ENCODE data around the gene ACLY.
A peak's percentile ranks its signal among the peaks of the same experiment; 100 is the strongest.

ACLY gene

GRCh38 chr17:41918314-41919164, at the start of gene ACLY:
ACLY (minus strand) TSS chr17:41918951; CDS start chr17:41913873, 5,078 bp downstream.
- H3K27me3 Mint-ChIP-seq (ENCODE audit: low read depth), result peaks cover 5% of the 10 kb centered on the region
- H3K9me3 Mint-ChIP-seq, result no peaks in the 10 kb centered on the region
- H3K4me1 Mint-ChIP-seq, result peaks cover 48% of the 10 kb centered on the region
- peaks cover 4% of the 10 kb centered on the region for H3K36me3 Mint-ChIP-seq (ENCODE audit: low read depth)
- H3K4me3 Mint-ChIP-seq, result peak within 1 kb of the TSS; percentile 92 to 96 (median 95)
- TF ChIP-seq CTCF (IDR thresholded peaks at IDR 0.05; ENCODE audit: unreplicated experiment in 3 of 3), result no peak
- peak within 1 kb of the TSS; percentile 86 to 92 (median 88) for H3K27ac Mint-ChIP-seq

DNA sequence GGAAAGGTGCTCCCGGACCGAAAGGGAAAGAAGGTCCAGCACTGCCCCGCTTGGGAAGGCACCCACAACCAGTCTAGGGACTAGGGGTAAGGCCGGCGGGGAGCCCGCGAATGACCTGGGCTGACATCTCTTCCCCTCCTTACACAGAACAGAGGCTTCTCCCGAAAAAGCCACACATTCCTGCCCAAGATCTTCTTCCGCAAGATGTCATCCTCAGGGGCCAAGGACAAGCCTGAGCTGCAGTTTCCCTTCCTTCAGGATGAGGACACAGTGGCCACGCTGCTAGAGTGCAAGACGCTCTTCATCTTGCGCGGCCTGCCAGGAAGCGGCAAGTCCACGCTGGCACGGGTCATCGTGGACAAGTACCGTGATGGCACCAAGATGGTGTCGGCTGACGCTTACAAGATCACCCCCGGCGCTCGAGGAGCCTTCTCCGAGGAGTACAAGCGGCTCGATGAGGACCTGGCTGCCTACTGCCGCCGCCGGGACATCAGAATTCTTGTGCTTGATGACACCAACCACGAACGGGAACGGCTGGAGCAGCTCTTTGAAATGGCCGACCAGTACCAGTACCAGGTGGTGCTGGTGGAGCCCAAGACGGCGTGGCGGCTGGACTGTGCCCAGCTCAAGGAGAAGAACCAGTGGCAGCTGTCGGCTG, 49.3 kb upstream of the ACLY start:
- no peaks in the 10 kb centered on the region for H3K27me3 Mint-ChIP-seq (ENCODE audit: low read depth)
- peak overlapping the region; percentile 18 to 59 (median 54) for H3K27ac Mint-ChIP-seq
- H3K9me3 Mint-ChIP-seq, result no peaks in the 10 kb centered on the region
- peaks cover 36% of the 10 kb centered on the region for H3K36me3 Mint-ChIP-seq (ENCODE audit: low read depth)
- peak overlapping the region; percentile 84 to 88 (median 87) for H3K4me3 Mint-ChIP-seq
- H3K4me1 Mint-ChIP-seq, result peaks cover 42% of the 10 kb centered on the region
- no peak for TF ChIP-seq CTCF (IDR thresholded peaks at IDR 0.05; ENCODE audit: unreplicated experiment in 3 of 3)

DNA sequence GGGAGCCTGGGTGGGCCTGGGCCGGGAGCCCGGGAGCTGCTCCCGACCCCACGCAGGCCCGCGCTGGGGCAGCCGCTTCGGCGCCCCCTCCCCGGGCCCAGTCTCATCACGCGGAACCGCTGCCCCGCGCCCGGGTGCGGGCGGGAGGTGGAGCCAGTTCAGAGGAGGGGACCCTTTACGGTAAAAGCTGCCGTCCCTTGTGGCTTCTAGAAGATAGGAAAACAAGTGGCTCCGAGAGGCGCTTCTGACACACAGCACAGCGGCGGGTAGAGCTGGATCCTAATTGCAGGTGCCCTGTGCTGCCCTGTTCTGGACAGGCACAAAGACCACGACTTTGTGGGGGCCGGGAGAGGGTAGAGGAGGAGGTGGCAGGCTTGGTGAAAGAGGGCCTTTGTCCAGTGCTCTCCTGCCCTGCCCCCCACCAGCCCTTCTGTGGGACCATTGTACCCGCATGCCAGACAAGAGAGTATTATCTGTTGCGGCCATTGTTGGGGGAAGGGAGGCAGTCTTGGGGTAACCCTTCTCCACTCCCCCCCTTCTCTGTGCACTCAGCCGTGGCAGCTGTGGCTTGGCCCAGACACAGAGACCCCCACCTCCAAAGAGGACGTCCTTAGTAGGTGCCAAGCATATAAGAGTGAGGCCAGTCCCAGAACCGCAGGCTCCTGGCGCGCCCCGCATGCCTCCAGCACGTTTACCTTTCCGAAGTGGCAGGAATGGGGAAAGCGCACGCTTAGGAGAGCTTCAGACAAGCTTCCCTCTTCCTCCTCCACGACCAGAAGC, 48.6 kb upstream of the ACLY start:
- Mint-ChIP-seq H3K4me1 (peaks cover 42% of the 10 kb centered on the region), H3K27ac (peak overlapping the region; percentile 54 to 59 (median 55)), H3K4me3 (peak overlapping the region; percentile 84 to 88 (median 87)), H3K27me3 (ENCODE audit: low read depth) (no peaks in the 10 kb centered on the region), H3K36me3 (ENCODE audit: low read depth) (peaks cover 30% of the 10 kb centered on the region), H3K9me3 (no peaks in the 10 kb centered on the region)
- TF ChIP-seq CTCF (IDR thresholded peaks at IDR 0.05; ENCODE audit: unreplicated experiment in 3 of 3), result no peak

- Mint-ChIP-seq H3K27ac (peak within 1 kb of the TSS; percentile 73 to 86 (median 75)), H3K9me3 (no peaks in the 10 kb centered on the region), H3K36me3 (ENCODE audit: low read depth) (peaks cover 28% of the 10 kb centered on the region)
Observed at GRCh38 chr17:41966463-41967140, 47.9 kb upstream of the ACLY start, which contains the start of gene CNP. CNP (plus strand) TSS chr17:41966795; CDS start chr17:41966885, 90 bp downstream.

More at GRCh38 chr17:41966463-41967140, 47.9 kb upstream of the ACLY start, which contains the start of gene CNP:
- Mint-ChIP-seq H3K4me3 (peak within 1 kb of the TSS; percentile 84 to 88 (median 87)), H3K27me3 (ENCODE audit: low read depth) (peaks cover 5% of the 10 kb centered on the region), H3K4me1 (peaks cover 45% of the 10 kb centered on the region)
- no peak for TF ChIP-seq CTCF (IDR thresholded peaks at IDR 0.05; ENCODE audit: unreplicated experiment in 3 of 3)
